GM12878 (cell line): ENCODE measurements around the gene FN1. TPM values are rescaled to one million over a fixed set of nuclear protein-coding genes. Genes with fewer than 3 reads are reported as not detected.

Source experiments
- CBX3 ChIP-seq: fragments of 200-600 bp; sonication (generic); IDR thresholded peaks from 2 replicates; pipeline ENCODE4 v1.6.1; 2016; ENCODE audit warnings: low read depth, borderline replicate concordance
- GABPA ChIP-seq: IDR thresholded peaks from 2 replicates; pipeline ENCODE4 v1.6.1; 2014; ENCODE audit warnings: antibody characterized with exemption, low read depth, mild to moderate bottlenecking, inconsistent platforms
- SMC3 ChIP-seq: IDR thresholded peaks from 2 replicates; pipeline ENCODE4 v1.6.1; 2011; ENCODE audit warnings: low read length, improper control_type of control experiment, borderline replicate concordance
- TBL1XR1 ChIP-seq: IDR thresholded peaks from 2 replicates; pipeline ENCODE4 v1.6.1; 2012; ENCODE audit warnings: low read depth, low read length, improper control_type of control experiment
- ZNF384 ChIP-seq: IDR thresholded peaks from 2 replicates; pipeline ENCODE4 v1.6.1; 2012; ENCODE audit warnings: low read depth, mild to moderate bottlenecking, low read length, improper control_type of control experiment, borderline replicate concordance
- polyA plus RNA-seq, 11 experiments: library from polyadenylated mRNA; depleted of rRNA in 4 of 11; unstranded in 6 of 11; stranded (reverse) in 5 of 11; fragments of >200 nt; fragmentation: Nextera tagmentation in 4 of 11; fragmentation: Illumina TruSeq in 1 of 11; extraction: Ambion mirVana in 4 of 11; extraction: Trizol in 1 of 11; gene quantifications; 1 replicate in 1 of 11; 2 replicates in 10 of 11; pipeline versions ENCODE4 v1.2.1 to v1.2.3, GENCODE V29; 2011 to 2016; ENCODE audit warnings: inconsistent platforms in 2 of 11, missing spikeins in 2 of 11, low read depth in 1 of 11
- total RNA-seq, 4 experiments: library from RNA; depleted of rRNA in 3 of 4; stranded (reverse); fragments of >200 nt in 3 of 4; fragmentation: Illumina TruSeq in 1 of 4; extraction: Trizol in 1 of 4; gene quantifications; 2 replicates each; pipeline versions ENCODE4 v1.2.1 to v1.2.3, GENCODE V29; 2013 to 2021
- TF ChIP-seq, protein P1 (sequence below), 3 experiments: IDR thresholded peaks in 2 of 3; conservative IDR thresholded peaks in 1 of 3; 2 replicates each; pipeline ENCODE4 v1.5.1; 2011; ENCODE audit warnings: low read depth in 3 of 3, low read length in 3 of 3, mild to moderate bottlenecking in 3 of 3, control low read depth in 2 of 3, moderate library complexity in 2 of 3, inconsistent platforms in 1 of 3, mixed read lengths in 1 of 3; ENCODE audit not compliant: control insufficient read depth in 2 of 3, insufficient read depth in 1 of 3; ENCODE audit errors: extremely low read depth in 1 of 3
- TF ChIP-seq, protein P2 (sequence below): fragments of 450-650 bp; IDR thresholded peaks from 2 replicates; pipeline ENCODE4 v1.6.1; 2016; ENCODE audit warnings: mild to moderate bottlenecking
- TF ChIP-seq, protein P3 (sequence below): IDR thresholded peaks from 2 replicates; pipeline ENCODE4 v1.6.1; 2012; ENCODE audit warnings: low read depth, low read length, improper control_type of control experiment
- TF ChIP-seq, protein P4 (sequence below): IDR thresholded peaks from 2 replicates; pipeline ENCODE4 v1.6.1; 2011; ENCODE audit warnings: borderline replicate concordance, low read depth, mild to moderate bottlenecking, moderate library complexity, low read length; ENCODE audit not compliant: insufficient read depth, poor library complexity, severe bottlenecking
- TF ChIP-seq, protein P5 (sequence below): IDR thresholded peaks from 2 replicates; pipeline ENCODE4 v1.6.1; 2012; ENCODE audit warnings: low read depth, low read length, improper control_type of control experiment

FN1 gene
- total and polyA plus RNA-seq, 10 of the 15 experiments (the other 5 are each of a cell fraction or from before 2014, with no cell fraction given) = 0.60 to 9.4 (median 1.5) TPM

DNA sequence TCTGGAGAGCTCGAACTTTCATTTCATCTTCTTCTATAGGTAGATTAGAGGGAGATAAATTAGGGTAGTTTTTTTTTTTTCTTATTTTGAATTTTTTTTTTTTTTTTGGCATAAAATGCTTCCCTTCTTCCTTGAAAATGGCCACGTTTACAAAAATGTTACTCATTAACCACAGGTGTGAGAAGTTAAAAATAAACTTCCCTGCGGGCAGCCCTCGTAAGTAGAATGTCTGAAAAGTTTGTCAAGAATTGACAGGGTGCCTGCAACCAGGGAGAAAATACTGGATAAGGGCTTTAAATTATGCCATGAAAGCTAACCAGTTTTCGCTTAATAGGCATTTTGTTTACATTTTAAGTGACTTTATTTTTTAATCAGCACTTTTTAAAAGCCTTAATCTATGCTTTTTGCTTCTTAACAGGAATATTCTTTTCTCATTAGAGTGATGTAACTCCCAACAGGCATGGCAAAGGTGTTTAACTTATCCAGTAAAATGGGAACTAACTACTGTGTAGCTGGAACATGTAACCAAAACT, 4.2 kb upstream of the FN1 start (continued):
- TF ChIP-seq, protein P1, sequence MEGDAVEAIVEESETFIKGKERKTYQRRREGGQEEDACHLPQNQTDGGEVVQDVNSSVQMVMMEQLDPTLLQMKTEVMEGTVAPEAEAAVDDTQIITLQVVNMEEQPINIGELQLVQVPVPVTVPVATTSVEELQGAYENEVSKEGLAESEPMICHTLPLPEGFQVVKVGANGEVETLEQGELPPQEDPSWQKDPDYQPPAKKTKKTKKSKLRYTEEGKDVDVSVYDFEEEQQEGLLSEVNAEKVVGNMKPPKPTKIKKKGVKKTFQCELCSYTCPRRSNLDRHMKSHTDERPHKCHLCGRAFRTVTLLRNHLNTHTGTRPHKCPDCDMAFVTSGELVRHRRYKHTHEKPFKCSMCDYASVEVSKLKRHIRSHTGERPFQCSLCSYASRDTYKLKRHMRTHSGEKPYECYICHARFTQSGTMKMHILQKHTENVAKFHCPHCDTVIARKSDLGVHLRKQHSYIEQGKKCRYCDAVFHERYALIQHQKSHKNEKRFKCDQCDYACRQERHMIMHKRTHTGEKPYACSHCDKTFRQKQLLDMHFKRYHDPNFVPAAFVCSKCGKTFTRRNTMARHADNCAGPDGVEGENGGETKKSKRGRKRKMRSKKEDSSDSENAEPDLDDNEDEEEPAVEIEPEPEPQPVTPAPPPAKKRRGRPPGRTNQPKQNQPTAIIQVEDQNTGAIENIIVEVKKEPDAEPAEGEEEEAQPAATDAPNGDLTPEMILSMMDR (IDR thresholded peaks at IDR 0.05 in 2 of 3, conservative IDR thresholded peaks at IDR 0.05 in 1 of 3; ENCODE audit: control insufficient read depth in 2 of 3, extremely low read depth in 1 of 3, insufficient read depth in 1 of 3, low read depth in 3 of 3, low read length in 3 of 3) = no peak
- TF ChIP-seq, protein P2, sequence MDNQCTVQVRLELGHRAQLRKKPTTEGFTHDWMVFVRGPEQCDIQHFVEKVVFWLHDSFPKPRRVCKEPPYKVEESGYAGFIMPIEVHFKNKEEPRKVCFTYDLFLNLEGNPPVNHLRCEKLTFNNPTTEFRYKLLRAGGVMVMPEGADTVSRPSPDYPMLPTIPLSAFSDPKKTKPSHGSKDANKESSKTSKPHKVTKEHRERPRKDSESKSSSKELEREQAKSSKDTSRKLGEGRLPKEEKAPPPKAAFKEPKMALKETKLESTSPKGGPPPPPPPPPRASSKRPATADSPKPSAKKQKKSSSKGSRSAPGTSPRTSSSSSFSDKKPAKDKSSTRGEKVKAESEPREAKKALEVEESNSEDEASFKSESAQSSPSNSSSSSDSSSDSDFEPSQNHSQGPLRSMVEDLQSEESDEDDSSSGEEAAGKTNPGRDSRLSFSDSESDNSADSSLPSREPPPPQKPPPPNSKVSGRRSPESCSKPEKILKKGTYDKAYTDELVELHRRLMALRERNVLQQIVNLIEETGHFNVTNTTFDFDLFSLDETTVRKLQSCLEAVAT = no peak
- TF ChIP-seq GABPA = no peak
- no peak for TF ChIP-seq CBX3
- TF ChIP-seq, protein P3, sequence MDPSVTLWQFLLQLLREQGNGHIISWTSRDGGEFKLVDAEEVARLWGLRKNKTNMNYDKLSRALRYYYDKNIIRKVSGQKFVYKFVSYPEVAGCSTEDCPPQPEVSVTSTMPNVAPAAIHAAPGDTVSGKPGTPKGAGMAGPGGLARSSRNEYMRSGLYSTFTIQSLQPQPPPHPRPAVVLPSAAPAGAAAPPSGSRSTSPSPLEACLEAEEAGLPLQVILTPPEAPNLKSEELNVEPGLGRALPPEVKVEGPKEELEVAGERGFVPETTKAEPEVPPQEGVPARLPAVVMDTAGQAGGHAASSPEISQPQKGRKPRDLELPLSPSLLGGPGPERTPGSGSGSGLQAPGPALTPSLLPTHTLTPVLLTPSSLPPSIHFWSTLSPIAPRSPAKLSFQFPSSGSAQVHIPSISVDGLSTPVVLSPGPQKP = no peak
- no peak for TF ChIP-seq ZNF384
- TF ChIP-seq, protein P4, sequence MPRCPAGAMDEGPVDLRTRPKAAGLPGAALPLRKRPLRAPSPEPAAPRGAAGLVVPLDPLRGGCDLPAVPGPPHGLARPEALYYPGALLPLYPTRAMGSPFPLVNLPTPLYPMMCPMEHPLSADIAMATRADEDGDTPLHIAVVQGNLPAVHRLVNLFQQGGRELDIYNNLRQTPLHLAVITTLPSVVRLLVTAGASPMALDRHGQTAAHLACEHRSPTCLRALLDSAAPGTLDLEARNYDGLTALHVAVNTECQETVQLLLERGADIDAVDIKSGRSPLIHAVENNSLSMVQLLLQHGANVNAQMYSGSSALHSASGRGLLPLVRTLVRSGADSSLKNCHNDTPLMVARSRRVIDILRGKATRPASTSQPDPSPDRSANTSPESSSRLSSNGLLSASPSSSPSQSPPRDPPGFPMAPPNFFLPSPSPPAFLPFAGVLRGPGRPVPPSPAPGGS = no peak
- no peak for TF ChIP-seq SMC3
- TF ChIP-seq, protein P5, sequence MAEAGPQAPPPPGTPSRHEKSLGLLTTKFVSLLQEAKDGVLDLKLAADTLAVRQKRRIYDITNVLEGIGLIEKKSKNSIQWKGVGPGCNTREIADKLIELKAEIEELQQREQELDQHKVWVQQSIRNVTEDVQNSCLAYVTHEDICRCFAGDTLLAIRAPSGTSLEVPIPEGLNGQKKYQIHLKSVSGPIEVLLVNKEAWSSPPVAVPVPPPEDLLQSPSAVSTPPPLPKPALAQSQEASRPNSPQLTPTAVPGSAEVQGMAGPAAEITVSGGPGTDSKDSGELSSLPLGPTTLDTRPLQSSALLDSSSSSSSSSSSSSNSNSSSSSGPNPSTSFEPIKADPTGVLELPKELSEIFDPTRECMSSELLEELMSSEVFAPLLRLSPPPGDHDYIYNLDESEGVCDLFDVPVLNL = no peak
- TF ChIP-seq TBL1XR1 = no peak
